Karpas-422 (cell line): Measurements from ENCODE around the gene METTL15. TPM values are rescaled to one million over a fixed set of nuclear protein-coding genes. Genes with fewer than 3 reads are reported as not detected.

Source experiments
- DNase-seq: peaks from one replicate; pipeline ENCODE4 v3.0.0-alpha.2; 2015
- H2AFZ ChIP-seq: fragments of 200-600 bp; sonication (generic); 2 replicates; pipeline ENCODE4 v1.6.1; 2014; ENCODE audit warnings: antibody characterized with exemption, low read length, mixed read lengths
- H3K27ac ChIP-seq: fragments of 200-600 bp; sonication (generic); 2 replicates; pipeline ENCODE4 v1.5.1; 2014; ENCODE audit warnings: mild to moderate bottlenecking, low read length, moderate library complexity
- H3K27me3 ChIP-seq: fragments of 200-600 bp; sonication (generic); 2 replicates; pipeline ENCODE4 v1.6.1; 2014; ENCODE audit warnings: low read length, mixed read lengths
- H3K36me3 ChIP-seq: fragments of 200-600 bp; sonication (generic); 2 replicates; pipeline ENCODE4 v1.6.1; 2014; ENCODE audit warnings: low read length, mixed read lengths; ENCODE audit not compliant: insufficient read depth
- H3K4me1 ChIP-seq: fragments of 200-600 bp; sonication (generic); 2 replicates; pipeline ENCODE4 v1.6.1; 2014; ENCODE audit warnings: mild to moderate bottlenecking, low read length, mixed read lengths
- H3K4me2 ChIP-seq: fragments of 200-600 bp; sonication (generic); 2 replicates; pipeline ENCODE4 v1.6.1; 2014; ENCODE audit warnings: low read length, low read depth, mild to moderate bottlenecking; ENCODE audit not compliant: poor library complexity, severe bottlenecking
- H3K4me3 ChIP-seq: fragments of 200-600 bp; sonication (generic); 2 replicates; pipeline ENCODE4 v1.5.1; 2014; ENCODE audit warnings: mild to moderate bottlenecking, antibody characterized with exemption, low read length, mixed read lengths
- H3K79me2 ChIP-seq: fragments of 200-600 bp; sonication (generic); 2 replicates; pipeline ENCODE4 v1.6.1; 2014; ENCODE audit warnings: mild to moderate bottlenecking, low read length, mixed read lengths
- H3K9ac ChIP-seq: fragments of 200-600 bp; sonication (generic); 2 replicates; pipeline ENCODE4 v1.6.0; 2014; ENCODE audit warnings: low read length
- H3K9me2 ChIP-seq: fragments of 200-600 bp; sonication (generic), shearing (Covaris generic); replicated peaks from 2 replicates; pipeline ENCODE4 v1.6.0; 2014; ENCODE audit warnings: mild to moderate bottlenecking, low read length, moderate library complexity; ENCODE audit not compliant: insufficient read depth
- H3K9me3 ChIP-seq: fragments of 300-700, 200-600 bp; sonication (generic); 2 replicates; pipeline ENCODE4 v1.6.1; 2014; ENCODE audit warnings: low read length, mixed read lengths
- H4K20me1 ChIP-seq: fragments of 200-600 bp; sonication (generic); 2 replicates; pipeline ENCODE4 v1.6.1; 2014; ENCODE audit warnings: mild to moderate bottlenecking, antibody characterized with exemption, low read length, low read depth; ENCODE audit not compliant: insufficient read depth
- total RNA-seq: library from RNA; depleted of rRNA; stranded (reverse); fragments of >200 nt; shearing (Covaris generic); gene quantifications from 2 replicates; pipeline ENCODE4 v1.2.3, GENCODE V29; 2014; ENCODE audit warnings: low replicate concordance

METTL15 gene
- total RNA-seq, 1 experiment from 2014 or later, result 59.9 TPM

- no peaks in the 10 kb centered on the region for H3K9me2 ChIP-seq
- H4K20me1 ChIP-seq, result no peaks in the 10 kb centered on the region
- no peaks in the 10 kb centered on the region for H3K4me1 ChIP-seq
- H3K9me3 ChIP-seq, result peaks cover 16% of the 10 kb centered on the region; the same call in 1 of the 2 replicates
- H3K27me3 ChIP-seq, result no peaks in the 10 kb centered on the region
- H3K4me3 ChIP-seq, result no peak overlapping the region
- no peak overlapping the region for H3K9ac ChIP-seq
- H3K36me3 ChIP-seq, result peaks cover 33% of the 10 kb centered on the region
- H3K4me2 ChIP-seq, result no peak overlapping the region
- no peak for DNase-seq
- H3K79me2 ChIP-seq, result peaks cover 5% of the 10 kb centered on the region
- H2AFZ ChIP-seq, result no peak overlapping the region
- H3K27ac ChIP-seq, result no peak overlapping the region
Measured at GRCh38 chr11:28139841-28140415, 31.7 kb downstream of the METTL15 start.

GRCh38 chr11:28140689-28141455 lies 32.7 kb downstream of the METTL15 start:
- H3K36me3 ChIP-seq, result peaks cover 24% of the 10 kb centered on the region
- no peak overlapping the region for H3K27ac ChIP-seq
- no peaks in the 10 kb centered on the region for H3K27me3 ChIP-seq
- no peak overlapping the region for H2AFZ ChIP-seq
- no peak overlapping the region for H3K4me3 ChIP-seq
- no peak for DNase-seq
- H3K79me2 ChIP-seq, result peaks cover 6% of the 10 kb centered on the region
- 0 out of 2 replicates have a peak, but pooled peaks cover 2% of the 10 kb centered on the region for H3K9me2 ChIP-seq
- no peak overlapping the region for H3K9ac ChIP-seq
- peaks cover 12% of the 10 kb centered on the region; the same call in 1 of the 2 replicates for H3K9me3 ChIP-seq
- H4K20me1 ChIP-seq, result no peaks in the 10 kb centered on the region
- H3K4me2 ChIP-seq, result no peak overlapping the region
- H3K4me1 ChIP-seq, result no peaks in the 10 kb centered on the region

GRCh38 chr11:28142724-28143123 lies 34.5 kb downstream of the METTL15 start:
- Histone ChIP-seq H3K27me3 (no peaks in the 10 kb centered on the region), H4K20me1 (no peaks in the 10 kb centered on the region), H3K4me3 (no peak overlapping the region), H3K27ac (no peak overlapping the region), H3K4me2 (no peak overlapping the region), H3K79me2 (peaks cover 11% of the 10 kb centered on the region), H3K4me1 (no peaks in the 10 kb centered on the region), H3K36me3 (peaks cover 13% of the 10 kb centered on the region; the same call in 1 of the 2 replicates), H3K9me2 (0 out of 2 replicates have a peak, but pooled peaks cover 4% of the 10 kb centered on the region), H2AFZ (no peak overlapping the region), H3K9ac (no peak overlapping the region), H3K9me3 (0 out of 2 replicates have a peak, but pooled peaks cover 2% of the 10 kb centered on the region)
- DNase-seq, result no peak

- Histone ChIP-seq H3K79me2 (peaks cover 19% of the 10 kb centered on the region), H3K27ac (no peak overlapping the region), H3K27me3 (no peaks in the 10 kb centered on the region), H3K9me3 (no peaks in the 10 kb centered on the region), H2AFZ (no peak overlapping the region), H3K4me1 (no peaks in the 10 kb centered on the region), H3K36me3 (0 out of 2 replicates have a peak, but pooled peaks cover 3% of the 10 kb centered on the region), H3K4me3 (no peak overlapping the region), H3K4me2 (no peak overlapping the region), H3K9ac (no peak overlapping the region), H4K20me1 (no peaks in the 10 kb centered on the region), H3K9me2 (0 out of 2 replicates have a peak, but pooled peaks cover 4% of the 10 kb centered on the region)
- DNase-seq, result no peak
Measured at GRCh38 chr11:28144808-28145207, 36.6 kb downstream of the METTL15 start.

- Histone ChIP-seq H3K36me3 (0 out of 2 replicates have a peak, but pooled peaks cover 3% of the 10 kb centered on the region), H2AFZ (no peak overlapping the region), H3K4me3 (no peak overlapping the region), H3K79me2 (peaks cover 19% of the 10 kb centered on the region), H3K4me2 (no peak overlapping the region), H3K9me3 (no peaks in the 10 kb centered on the region), H3K27me3 (no peaks in the 10 kb centered on the region), H3K9ac (no peak overlapping the region), H3K4me1 (no peaks in the 10 kb centered on the region), H4K20me1 (no peaks in the 10 kb centered on the region), H3K27ac (no peak overlapping the region), H3K9me2 (0 out of 2 replicates have a peak, but pooled peaks cover 4% of the 10 kb centered on the region)
- no peak for DNase-seq
Measured at GRCh38 chr11:28146123-28146751, 38.0 kb downstream of the METTL15 start.

- no peak overlapping the region for H3K27ac ChIP-seq
Measured at GRCh38 chr11:28152743-28153142, 44.6 kb downstream of the METTL15 start.

GRCh38 chr11:28153586-28153985 lies 45.4 kb downstream of the METTL15 start:
- H3K4me1 ChIP-seq, result no peaks in the 10 kb centered on the region
- H4K20me1 ChIP-seq, result no peaks in the 10 kb centered on the region
- H3K4me3 ChIP-seq, result no peak overlapping the region
- no peak overlapping the region for H2AFZ ChIP-seq
- DNase-seq, result no peak
- H3K36me3 ChIP-seq, result peaks cover 3% of the 10 kb centered on the region
- H3K4me2 ChIP-seq, result no peak overlapping the region
- no peaks in the 10 kb centered on the region for H3K9me2 ChIP-seq
- no peaks in the 10 kb centered on the region for H3K27me3 ChIP-seq
- H3K9me3 ChIP-seq, result no peaks in the 10 kb centered on the region
- H3K27ac ChIP-seq, result no peak overlapping the region
- H3K9ac ChIP-seq, result no peak overlapping the region
- H3K79me2 ChIP-seq, result peaks cover 36% of the 10 kb centered on the region

More at GRCh38 chr11:28152743-28153142, 44.6 kb downstream of the METTL15 start:
- Histone ChIP-seq H3K9ac (no peak overlapping the region), H4K20me1 (no peaks in the 10 kb centered on the region), H3K9me2 (no peaks in the 10 kb centered on the region), H3K4me3 (no peak overlapping the region), H2AFZ (no peak overlapping the region), H3K4me2 (no peak overlapping the region), H3K9me3 (no peaks in the 10 kb centered on the region), H3K4me1 (no peaks in the 10 kb centered on the region), H3K36me3 (peaks cover 3% of the 10 kb centered on the region), H3K79me2 (peaks cover 40% of the 10 kb centered on the region), H3K27me3 (no peaks in the 10 kb centered on the region)
- no peak for DNase-seq

- Histone ChIP-seq H3K9me2 (no peaks in the 10 kb centered on the region), H3K27ac (no peak overlapping the region), H3K4me1 (no peaks in the 10 kb centered on the region), H3K36me3 (peaks cover 13% of the 10 kb centered on the region; the same call in 1 of the 2 replicates), H3K9ac (no peak overlapping the region), H2AFZ (no peak overlapping the region), H3K9me3 (peaks cover 4% of the 10 kb centered on the region), H3K4me3 (no peak overlapping the region), H4K20me1 (no peaks in the 10 kb centered on the region), H3K27me3 (no peaks in the 10 kb centered on the region), H3K4me2 (no peak overlapping the region), H3K79me2 (peaks cover 55% of the 10 kb centered on the region)
- DNase-seq, result no peak
Measured at GRCh38 chr11:28168718-28169117, 60.5 kb downstream of the METTL15 start.
